ENCODE data around the gene ACOT6. TPM values are rescaled to one million over a fixed set of nuclear protein-coding genes. Genes with fewer than 3 reads are reported as not detected.
A peak's percentile ranks its signal among the peaks of the same experiment; 100 is the strongest.

The ACOT6 gene
- total and polyA plus RNA-seq, 9 of the 15 experiments (the other 6 are each of a cell fraction or from before 2014, with no cell fraction given): not detected

- TF ChIP-seq ZBTB9 (CRISPR knock-in tag; IDR thresholded peaks at IDR 0.05) (no peak), POLR2AphosphoS5 (IDR thresholded peaks at IDR 0.05; ENCODE audit: control insufficient read depth, insufficient read depth, low read depth, low read length) (peak; percentile 74), E2F6 (IDR thresholded peaks at IDR 0.05; ENCODE audit: borderline replicate concordance in 1 of 2, extremely low read depth in 1 of 2, insufficient read depth in 1 of 2, insufficient read length in 1 of 2, low read depth in 1 of 2, low read length in 1 of 2, poor library complexity in 1 of 2, severe bottlenecking in 1 of 2) (peak; percentile 71 to 81), SUPT5H (IDR thresholded peaks at IDR 0.05) (peak; percentile 77), BMI1 (IDR thresholded peaks at IDR 0.05; ENCODE audit: low read length) (no peak), DACH1 (IDR thresholded peaks at IDR 0.05; ENCODE audit: partially characterized antibody) (no peak), ZBTB7A (IDR thresholded peaks at IDR 0.05; ENCODE audit: borderline replicate concordance, control insufficient read depth, low read depth, low read length) (peak; percentile 48; the same call in 1 of the 2 replicates), CTBP1 (IDR thresholded peaks at IDR 0.05; ENCODE audit: borderline replicate concordance) (peak; percentile 30; the same call in 1 of the 2 replicates), MLX (CRISPR knock-in tag; conservative IDR thresholded peaks at IDR 0.05) (no peak), HMGN3 (IDR thresholded peaks at IDR 0.05; ENCODE audit: borderline replicate concordance, extremely low read depth, insufficient read length, low read depth, low read length) (peak; percentile 81), MEIS2 (IDR thresholded peaks at IDR 0.05; ENCODE audit: partially characterized antibody) (peak; percentile 44), TBP (optimal IDR thresholded peaks at IDR 0.05; ENCODE audit: low read depth, low read length) (peak; percentile 25), ETV1 (tag; conservative IDR thresholded peaks at IDR 0.05; ENCODE audit: low read depth) (peak; percentile 32; the same call in 1 of the 2 replicates), EP400 (IDR thresholded peaks at IDR 0.05) (peak; percentile 56), ZNF395 (CRISPR knock-in tag; IDR thresholded peaks at IDR 0.05) (peak; percentile 53; the same call in 1 of the 2 replicates)
Observed at GRCh38 chr14:73644531-73645247, 32.4 kb downstream of the ACOT6 start, which contains the start of gene DNAL1 (continued).
